Left lung (tissue), 10 donors: ENCODE data around the gene CCDC154. TPM values are rescaled to one million over a fixed set of nuclear protein-coding genes. Genes with fewer than 3 reads are reported as not detected.

Source experiments
- ATAC-seq: fragments of 200-7000 bp; cut with Tn5 transposase; one replicate; pipeline ENCODE4 v1.9.1; 2020; ENCODE audit warnings: moderate library complexity
- DNase-seq, 4 donors: peaks; one replicate each; pipeline ENCODE4 v3.0.0-alpha.2; 2013 to 2020
- H3K27ac ChIP-seq, 2 donors: fragments of 200-600 bp; sonication (generic) in 1 of 2; one replicate each; pipeline versions ENCODE4 v1.5.0 to v1.8.0; 2020 to 2021
- H3K27me3 ChIP-seq, 2 donors: fragments of 200-600 bp; sonication (generic) in 1 of 2; one replicate each; pipeline versions ENCODE4 v1.5.0 to v1.8.0; 2020 to 2021
- H3K36me3 ChIP-seq, 2 donors: fragments of 200-600 bp; sonication (generic) in 1 of 2; one replicate each; pipeline versions ENCODE4 v1.5.0 to v1.8.0; 2020 to 2021
- H3K4me1 ChIP-seq, 2 donors: fragments of 200-600 bp; one replicate each; pipeline ENCODE4 v1.8.0; 2021
- H3K4me3 ChIP-seq, 2 donors: fragments of 200-600 bp; sonication (generic) in 1 of 2; one replicate each; pipeline versions ENCODE4 v1.5.0 to v1.8.0; 2020 to 2021; ENCODE audit warnings: mild to moderate bottlenecking in 1 of 2
- H3K9me3 ChIP-seq, 2 donors: fragments of 200-600 bp; sonication (generic) in 1 of 2; one replicate each; pipeline versions ENCODE4 v1.5.0 to v1.8.0; 2020 to 2021
- CTCF ChIP-seq, 2 donors: fragments of 200-600 bp; sonication (generic) in 1 of 2; IDR thresholded peaks; one replicate each; pipeline versions ENCODE4 v1.5.0 to v1.8.0; 2021; ENCODE audit warnings: antibody characterized with exemption in 2 of 2
- intact Hi-C, 2 donors: fragments of 100-400 bp; cut with DNase I; formaldehyde crosslinking; loops; one replicate each; pipeline versions ENCODE4 v1.11.2 to v1.14.2; 2022
- polyA plus RNA-seq, 6 donors: library from polyadenylated mRNA; unstranded; fragments of 120-200 nt; gene quantifications; one replicate each; pipeline ENCODE4 v1.2.1, GENCODE V29; 2013; ENCODE audit not compliant: insufficient read length in 6 of 6
- total RNA-seq, 2 donors: library from RNA; stranded (reverse); fragmentation: NEBNext Ultra II Directional; extraction: Animal tissue kit (Norgen Biotek cat#: 25700); gene quantifications; one replicate each; pipeline ENCODE4 v1.2.1, GENCODE V29; 2021
- donor health status: DM: no; HTN: yes; CAD: no.
- donor health status: DM: no; HTN: no; CAD: no.

The CCDC154 gene
- total and polyA plus RNA-seq, 8 donors, result 1.5 to 11.8 (median 7.1) TPM

GRCh38 chr16:1393613-1394176 is 50.7 kb downstream of the CCDC154 start:
- Histone ChIP-seq H3K9me3 (no peaks in the 10 kb centered on the region), H3K4me1 (no peaks in the 10 kb centered on the region), H3K4me3 (no peak overlapping the region), H3K27ac (no peak overlapping the region), H3K36me3 (peaks cover 0 to 74% of the 10 kb centered on the region in 2 donors), H3K27me3 (no peaks in the 10 kb centered on the region)
- no peak for TF ChIP-seq CTCF (IDR thresholded peaks at IDR 0.05)
- DNase-seq (no peak), ATAC-seq (no peak)
- intact Hi-C loops, result no loop called here

- DNase-seq, result no peak
These were observed 51.5 kb downstream of the CCDC154 start for GRCh38 chr16:1392826-1393225.

GRCh38 chr16:1390239-1390779 is 54.0 kb downstream of the CCDC154 start:
- H3K36me3 ChIP-seq, result peaks cover 0 to 78% of the 10 kb centered on the region in 2 donors
- no peaks in the 10 kb centered on the region for H3K27me3 ChIP-seq
- H3K27ac ChIP-seq, result no peak overlapping the region
- ATAC-seq, result no peak
- DNase-seq, result no peak
- H3K9me3 ChIP-seq, result no peaks in the 10 kb centered on the region
- H3K4me3 ChIP-seq, result no peak overlapping the region
- intact Hi-C loops, result no loop called here
- TF ChIP-seq CTCF (IDR thresholded peaks at IDR 0.05), result no peak
- no peaks in the 10 kb centered on the region for H3K4me1 ChIP-seq

More at GRCh38 chr16:1392826-1393225, 51.5 kb downstream of the CCDC154 start:
- no peak for TF ChIP-seq CTCF (IDR thresholded peaks at IDR 0.05)
- H3K4me1 ChIP-seq, result no peaks in the 10 kb centered on the region
- ATAC-seq, result no peak
- H3K9me3 ChIP-seq, result no peaks in the 10 kb centered on the region
- H3K27ac ChIP-seq, result no peak overlapping the region
- H3K4me3 ChIP-seq, result no peak overlapping the region
- H3K27me3 ChIP-seq, result no peaks in the 10 kb centered on the region
- intact Hi-C loops, result no loop called here
- H3K36me3 ChIP-seq, result peaks cover 0 to 74% of the 10 kb centered on the region in 2 donors

GRCh38 chr16:1389762-1390161 is 54.6 kb downstream of the CCDC154 start:
- Histone ChIP-seq H3K4me1 (no peaks in the 10 kb centered on the region), H3K27me3 (no peaks in the 10 kb centered on the region), H3K27ac (no peak overlapping the region), H3K9me3 (no peaks in the 10 kb centered on the region), H3K36me3 (peaks cover 0 to 84% of the 10 kb centered on the region in 2 donors), H3K4me3 (no peak overlapping the region)
- DNase-seq, result no peak
- intact Hi-C loops, result no loop called here
- no peak for TF ChIP-seq CTCF (IDR thresholded peaks at IDR 0.05)
- ATAC-seq, result no peak

- no peak for TF ChIP-seq CTCF (IDR thresholded peaks at IDR 0.05)
- Histone ChIP-seq H3K4me3 (no peak overlapping the region), H3K27me3 (no peaks in the 10 kb centered on the region), H3K36me3 (peaks cover 0 to 82% of the 10 kb centered on the region in 2 donors), H3K4me1 (no peaks in the 10 kb centered on the region), H3K9me3 (no peaks in the 10 kb centered on the region), H3K27ac (no peak overlapping the region)
- DNase-seq (no peak), ATAC-seq (no peak)
- intact Hi-C loops, result no loop called here
These were observed 57.0 kb downstream of the CCDC154 start for GRCh38 chr16:1387331-1387730.
